HFFc6 (cell line): ENCODE data around the gene SLC19A1. TPM values are rescaled to one million over a fixed set of nuclear protein-coding genes. Genes with fewer than 3 reads are reported as not detected.

ENCODE experiments used
- DNase-seq: peaks from one replicate; pipeline ENCODE4 v3.0.0-alpha.2; 2018
- H3K27ac Mint-ChIP-seq: 2 replicates; pipeline ENCODE4 v1.8.0; 2020; ENCODE audit warnings: mild to moderate bottlenecking, mixed read lengths
- H3K27me3 Mint-ChIP-seq: 2 replicates; pipeline ENCODE4 v1.8.0; 2021; ENCODE audit warnings: mild to moderate bottlenecking, moderate library complexity, mixed read lengths; ENCODE audit not compliant: insufficient read depth
- H3K36me3 Mint-ChIP-seq: 2 replicates; pipeline ENCODE4 v1.8.0; 2021; ENCODE audit warnings: low read depth, mixed read lengths
- H3K4me1 Mint-ChIP-seq: 2 replicates; pipeline ENCODE4 v1.8.0; 2020; ENCODE audit warnings: low read depth, mixed read lengths
- H3K4me3 Mint-ChIP-seq: 2 replicates; pipeline ENCODE4 v1.8.0; 2020; ENCODE audit warnings: mild to moderate bottlenecking, moderate library complexity, mixed read lengths
- H3K9me3 Mint-ChIP-seq: 2 replicates; pipeline ENCODE4 v1.8.0; 2020; ENCODE audit warnings: mild to moderate bottlenecking, mixed read lengths
- CTCF ChIP-seq: fragments of 200-600 bp; sonication (generic); IDR thresholded peaks from 2 replicates; pipeline ENCODE4 v1.5.0; 2021; ENCODE audit warnings: antibody characterized with exemption, mild to moderate bottlenecking
- total RNA-seq, 6 experiments: library from RNA; stranded (reverse); fragmentation: NEBNext Ultra II Directional; extraction: Animal tissue kit (Norgen Biotek cat#: 25700); gene quantifications; 2 replicates in 1 of 6; 3 replicates in 5 of 6; pipeline ENCODE4 v1.2.3, GENCODE V29; 2021

Gene SLC19A1
- total RNA-seq, 6 experiments from 2014 or later: 12.3 to 15.9 (median 14.6) TPM

DNA sequence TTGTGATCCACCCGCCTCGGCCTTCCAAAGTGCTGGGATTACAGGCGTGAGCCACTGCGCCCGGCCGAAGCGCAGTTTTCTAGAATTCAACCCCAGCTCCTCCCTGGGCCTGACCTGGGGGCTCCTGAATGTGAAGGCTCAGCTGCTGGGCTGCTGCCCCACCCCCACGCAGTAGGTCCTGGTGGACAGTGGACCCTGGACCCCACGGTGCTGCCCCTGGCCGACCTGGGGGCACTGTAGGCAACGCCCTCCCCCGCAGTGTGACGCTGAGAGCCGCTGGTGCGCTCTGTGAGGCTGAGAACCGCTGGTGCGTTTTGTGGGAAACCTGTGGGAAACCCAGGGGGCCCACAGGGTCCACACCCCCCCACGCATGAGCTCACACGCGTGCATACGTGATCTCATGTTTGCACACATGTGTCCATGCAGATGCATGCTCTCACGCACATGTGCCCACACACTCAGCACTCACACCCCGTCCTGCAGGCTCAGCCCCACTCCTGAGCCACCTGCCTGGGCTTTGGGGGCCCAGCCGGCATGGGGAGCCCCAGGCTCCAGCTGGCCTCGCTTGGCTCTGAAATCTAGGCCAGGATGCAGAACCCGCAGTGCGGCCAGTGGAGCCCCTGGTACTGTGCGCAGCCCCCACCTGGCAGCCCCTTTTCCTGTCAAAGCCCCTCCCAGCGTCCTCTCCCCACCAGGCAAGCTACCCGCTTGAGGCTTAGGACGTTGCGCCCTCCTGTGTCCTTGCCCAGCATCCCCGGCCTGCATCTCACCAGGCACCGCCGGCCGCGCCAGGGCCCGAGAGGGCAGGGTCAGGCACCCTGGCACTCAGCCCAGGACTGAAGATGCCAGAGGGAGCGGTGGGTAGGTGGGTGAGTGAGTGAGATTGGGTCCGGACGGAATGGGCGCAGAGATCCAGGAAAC is 69.5 kb downstream of the SLC19A1 start:
- DNase-seq: no peak
- H3K27ac Mint-ChIP-seq: peak overlapping the region; percentile 42; the same call in 1 of the 2 replicates
- H3K27me3 Mint-ChIP-seq: no peaks in the 10 kb centered on the region
- H3K4me1 Mint-ChIP-seq: peaks cover 24% of the 10 kb centered on the region
- no peaks in the 10 kb centered on the region for H3K9me3 Mint-ChIP-seq
- no peak overlapping the region for H3K4me3 Mint-ChIP-seq
- H3K36me3 Mint-ChIP-seq: peaks cover 15% of the 10 kb centered on the region
- TF ChIP-seq CTCF: no peak

DNA sequence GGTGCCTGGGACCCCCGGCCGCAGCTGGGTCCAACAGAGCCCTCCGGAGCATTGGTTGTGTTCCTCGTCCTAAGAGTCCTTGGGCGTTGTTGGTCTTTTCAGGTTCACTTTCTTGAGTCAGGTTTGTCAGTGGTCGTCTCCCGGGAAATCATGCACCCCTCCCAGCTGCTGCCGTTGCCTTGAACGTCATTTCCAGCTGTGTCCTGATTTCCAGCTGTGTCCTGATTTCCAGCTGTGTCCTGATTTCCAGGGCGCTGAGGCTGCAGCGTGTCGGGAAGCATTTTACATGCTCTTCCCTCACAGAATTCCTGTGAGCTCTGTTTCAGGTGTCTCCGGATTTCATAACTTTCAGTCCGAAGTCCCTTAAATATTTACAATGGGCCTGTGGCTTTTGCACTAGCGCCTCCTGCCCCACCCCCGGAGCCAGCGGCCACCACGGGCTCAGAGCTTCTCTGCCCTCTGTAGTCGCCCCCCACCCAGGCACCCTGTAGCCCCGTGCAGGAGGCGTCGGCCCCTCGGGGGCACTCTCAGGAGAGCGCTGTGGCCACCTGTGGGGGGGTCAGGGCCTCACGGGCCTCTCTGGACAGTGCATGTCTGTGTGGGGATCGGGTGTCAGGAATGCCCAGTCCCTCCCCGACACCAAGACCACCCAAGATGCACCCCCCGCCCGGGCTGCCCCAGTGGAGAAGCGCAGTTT is 70.6 kb downstream of the SLC19A1 start:
- peaks cover 30% of the 10 kb centered on the region for H3K4me1 Mint-ChIP-seq
- H3K36me3 Mint-ChIP-seq: peaks cover 13% of the 10 kb centered on the region
- H3K27me3 Mint-ChIP-seq: no peaks in the 10 kb centered on the region
- 0 out of 2 replicates have a peak, but pooled peaks have one; percentile 14 for TF ChIP-seq CTCF
- peak overlapping the region; percentile 74 for H3K4me3 Mint-ChIP-seq
- H3K27ac Mint-ChIP-seq: peak overlapping the region; percentile 97
- no peaks in the 10 kb centered on the region for H3K9me3 Mint-ChIP-seq
- DNase-seq: no peak

DNA sequence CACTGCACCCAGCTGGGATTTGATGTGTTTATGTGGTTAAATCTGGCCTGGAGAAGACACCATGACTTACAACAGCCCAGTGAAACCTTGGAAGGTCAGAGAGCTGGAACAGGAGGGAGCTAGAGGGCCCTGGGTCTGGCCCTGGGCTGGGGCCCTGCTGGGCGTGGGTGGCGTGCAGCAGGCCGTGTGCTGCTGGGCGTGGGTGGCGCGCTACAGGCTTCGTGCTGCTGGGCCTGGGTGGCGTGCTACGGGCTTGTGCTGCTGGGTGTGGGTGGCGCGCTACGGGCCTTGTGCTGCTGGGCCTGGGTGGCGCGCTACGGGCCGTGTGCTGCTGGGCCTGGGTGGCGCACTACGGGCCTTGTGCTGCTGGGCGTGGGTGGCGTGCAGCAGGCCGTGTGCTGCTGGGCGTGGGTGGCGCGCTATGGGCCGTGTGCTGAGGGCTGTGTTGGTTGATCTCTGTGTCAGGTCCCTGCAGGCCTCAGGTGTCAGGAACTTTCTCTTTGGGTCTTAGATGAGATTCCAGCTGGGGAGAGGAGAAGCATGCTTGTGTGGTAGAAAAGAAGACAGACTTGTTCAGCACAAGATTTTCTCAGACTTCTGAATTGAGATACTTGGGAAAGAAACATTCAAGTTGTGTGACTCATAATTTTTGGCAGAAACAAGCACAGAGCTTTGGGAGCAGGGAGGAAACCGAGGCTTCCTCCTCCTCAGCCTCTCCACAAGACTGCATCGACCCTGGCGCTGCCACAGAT is 71.3 kb downstream of the SLC19A1 start:
- peaks cover 30% of the 10 kb centered on the region for H3K4me1 Mint-ChIP-seq
- no peaks in the 10 kb centered on the region for H3K9me3 Mint-ChIP-seq
- peak; percentile 81 for DNase-seq
- no peak; the same call in 1 of the 2 replicates for TF ChIP-seq CTCF
- H3K27me3 Mint-ChIP-seq: no peaks in the 10 kb centered on the region
- H3K27ac Mint-ChIP-seq: peak overlapping the region; percentile 97
- peak overlapping the region; percentile 74 for H3K4me3 Mint-ChIP-seq
- H3K36me3 Mint-ChIP-seq: peaks cover 7% of the 10 kb centered on the region

- peak overlapping the region; percentile 97 for H3K27ac Mint-ChIP-seq
- no peak for TF ChIP-seq CTCF
- H3K4me3 Mint-ChIP-seq: peak overlapping the region; percentile 64
- H3K4me1 Mint-ChIP-seq: peaks cover 30% of the 10 kb centered on the region
- peaks cover 7% of the 10 kb centered on the region for H3K36me3 Mint-ChIP-seq
- peak; percentile 59 for DNase-seq
- H3K9me3 Mint-ChIP-seq: no peaks in the 10 kb centered on the region
- H3K27me3 Mint-ChIP-seq: no peaks in the 10 kb centered on the region
Measured at GRCh38 chr21:45470087-45470515, 72.1 kb downstream of the SLC19A1 start.
